NCI-H510A treated with DMSO at 0.1 percent for 48 hours (cell line): ENCODE data around the gene TRABD2B.
A peak's percentile ranks its signal among the peaks of the same experiment; 100 is the strongest.

Experiments used
- DNase-seq: peaks from one replicate; lab custom pipeline; 2025; lab: John Stamatoyannopoulos, UW

The TRABD2B gene

GRCh38 chr1:47774986-47775834, 222.0 kb downstream of the TRABD2B start:
- no peak for DNase-seq

- no peak for DNase-seq
Observed at GRCh38 chr1:47772960-47773682, 224.1 kb downstream of the TRABD2B start.

- DNase-seq, result no peak
Observed at GRCh38 chr1:47772281-47772680, 224.9 kb downstream of the TRABD2B start.

GRCh38 chr1:47771751-47772150, 225.4 kb downstream of the TRABD2B start:
- DNase-seq, result peak; percentile 27

- DNase-seq, result no peak
Observed at GRCh38 chr1:47769983-47770382, 227.2 kb downstream of the TRABD2B start.

- DNase-seq, result no peak
Observed at GRCh38 chr1:47769295-47769694, 227.9 kb downstream of the TRABD2B start.

- no peak for DNase-seq
Observed at GRCh38 chr1:47767741-47768100, 229.5 kb downstream of the TRABD2B start.

- DNase-seq, result no peak
Observed at GRCh38 chr1:47766832-47767740, 230.1 kb downstream of the TRABD2B start.

GRCh38 chr1:47765742-47766485, 231.3 kb downstream of the TRABD2B start:
- no peak for DNase-seq

GRCh38 chr1:47765236-47765635, 231.9 kb downstream of the TRABD2B start:
- no peak for DNase-seq

GRCh38 chr1:47764461-47765046, 232.6 kb downstream of the TRABD2B start:
- DNase-seq, result no peak

- DNase-seq, result no peak
Observed at GRCh38 chr1:47763591-47764171, 233.5 kb downstream of the TRABD2B start.

- DNase-seq, result no peak
Observed at GRCh38 chr1:47761974-47762373, 235.2 kb downstream of the TRABD2B start.

- no peak for DNase-seq
Observed at GRCh38 chr1:47761201-47761930, 235.8 kb downstream of the TRABD2B start.

GRCh38 chr1:47759936-47760629, 237.1 kb downstream of the TRABD2B start:
- DNase-seq, result no peak

GRCh38 chr1:47759251-47759935, 237.8 kb downstream of the TRABD2B start:
- DNase-seq, result no peak

GRCh38 chr1:47758341-47759250, 238.6 kb downstream of the TRABD2B start:
- DNase-seq, result no peak
